Testis (tissue), 2 donors: ENCODE measurements around the gene ALK.

Source experiments
- POLR2A ChIP-seq: fragments of 450-650 bp; IDR thresholded peaks from one replicate; pipeline ENCODE4 v1.6.1; 2017; ENCODE audit warnings: antibody characterized with exemption, mild to moderate bottlenecking, moderate library complexity
- TF ChIP-seq, protein P1 (sequence below), 3 experiments: fragments of 450-650 bp in 2 of 3; fragments of 200-600 bp in 1 of 3; sonication (generic) in 1 of 3; IDR thresholded peaks; one replicate each; pipeline ENCODE4 v1.5.1; 2016 to 2019; ENCODE audit warnings: antibody characterized with exemption in 3 of 3, mild to moderate bottlenecking in 2 of 3, moderate library complexity in 1 of 3

- TF ChIP-seq, protein P1, sequence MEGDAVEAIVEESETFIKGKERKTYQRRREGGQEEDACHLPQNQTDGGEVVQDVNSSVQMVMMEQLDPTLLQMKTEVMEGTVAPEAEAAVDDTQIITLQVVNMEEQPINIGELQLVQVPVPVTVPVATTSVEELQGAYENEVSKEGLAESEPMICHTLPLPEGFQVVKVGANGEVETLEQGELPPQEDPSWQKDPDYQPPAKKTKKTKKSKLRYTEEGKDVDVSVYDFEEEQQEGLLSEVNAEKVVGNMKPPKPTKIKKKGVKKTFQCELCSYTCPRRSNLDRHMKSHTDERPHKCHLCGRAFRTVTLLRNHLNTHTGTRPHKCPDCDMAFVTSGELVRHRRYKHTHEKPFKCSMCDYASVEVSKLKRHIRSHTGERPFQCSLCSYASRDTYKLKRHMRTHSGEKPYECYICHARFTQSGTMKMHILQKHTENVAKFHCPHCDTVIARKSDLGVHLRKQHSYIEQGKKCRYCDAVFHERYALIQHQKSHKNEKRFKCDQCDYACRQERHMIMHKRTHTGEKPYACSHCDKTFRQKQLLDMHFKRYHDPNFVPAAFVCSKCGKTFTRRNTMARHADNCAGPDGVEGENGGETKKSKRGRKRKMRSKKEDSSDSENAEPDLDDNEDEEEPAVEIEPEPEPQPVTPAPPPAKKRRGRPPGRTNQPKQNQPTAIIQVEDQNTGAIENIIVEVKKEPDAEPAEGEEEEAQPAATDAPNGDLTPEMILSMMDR (IDR thresholded peaks at IDR 0.05) = no peak
- TF ChIP-seq POLR2A = no peak
These were observed 386.2 kb downstream of the ALK start for GRCh38 chr2:29535188-29535587.
